Measurements from ENCODE around the gene SUPT20HL2. TPM values are rescaled to one million over a fixed set of nuclear protein-coding genes. Genes with fewer than 3 reads are reported as not detected.

The SUPT20HL2 gene
- total RNA-seq, 1 donor from 2014 or later = not detected

Other genes with a start within 250 kb of the SUPT20HL2 start
- gene ZFX, start 164.3 kb downstream of the SUPT20HL2 start, total RNA-seq = 36.6 and 40.4 TPM in 2 replicates
- gene SUPT20HL1, start 46.6 kb upstream of the SUPT20HL2 start, total RNA-seq = not detected in 2 replicates
- gene PDK3, start 151.2 kb upstream of the SUPT20HL2 start, total RNA-seq = 6.4 and 11.4 TPM in 2 replicates

Measured in glomerular endothelial cell (primary cell).